ENCODE measurements around the gene CNN1. TPM values are rescaled to one million over a fixed set of nuclear protein-coding genes. Genes with fewer than 3 reads are reported as not detected.

The CNN1 gene
- total RNA-seq, 4 donors from 2014 or later, result 6.4 to 43.8 (median 14.5) TPM

DNA sequence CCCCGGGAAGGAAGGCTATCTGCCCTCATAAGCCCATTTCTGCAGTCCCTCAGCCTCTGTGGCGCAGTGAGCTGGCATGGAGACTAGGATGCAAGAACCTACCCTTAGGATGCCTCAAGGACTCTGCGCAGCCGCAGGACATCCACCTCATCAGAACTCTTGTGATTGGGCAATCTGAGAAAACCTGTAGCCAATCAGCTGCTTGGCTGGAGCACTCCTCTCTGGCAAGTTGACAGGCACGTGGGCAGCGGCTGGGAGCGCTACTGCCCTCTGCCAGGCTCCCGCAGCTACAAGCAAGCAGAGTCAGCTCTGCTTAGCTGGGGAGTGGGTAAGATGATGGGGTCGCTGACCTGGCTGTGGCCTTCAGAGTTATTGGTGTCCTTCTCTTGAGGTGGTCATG, 8.2 kb upstream of the CNN1 start:
- TF ChIP-seq, protein P1, sequence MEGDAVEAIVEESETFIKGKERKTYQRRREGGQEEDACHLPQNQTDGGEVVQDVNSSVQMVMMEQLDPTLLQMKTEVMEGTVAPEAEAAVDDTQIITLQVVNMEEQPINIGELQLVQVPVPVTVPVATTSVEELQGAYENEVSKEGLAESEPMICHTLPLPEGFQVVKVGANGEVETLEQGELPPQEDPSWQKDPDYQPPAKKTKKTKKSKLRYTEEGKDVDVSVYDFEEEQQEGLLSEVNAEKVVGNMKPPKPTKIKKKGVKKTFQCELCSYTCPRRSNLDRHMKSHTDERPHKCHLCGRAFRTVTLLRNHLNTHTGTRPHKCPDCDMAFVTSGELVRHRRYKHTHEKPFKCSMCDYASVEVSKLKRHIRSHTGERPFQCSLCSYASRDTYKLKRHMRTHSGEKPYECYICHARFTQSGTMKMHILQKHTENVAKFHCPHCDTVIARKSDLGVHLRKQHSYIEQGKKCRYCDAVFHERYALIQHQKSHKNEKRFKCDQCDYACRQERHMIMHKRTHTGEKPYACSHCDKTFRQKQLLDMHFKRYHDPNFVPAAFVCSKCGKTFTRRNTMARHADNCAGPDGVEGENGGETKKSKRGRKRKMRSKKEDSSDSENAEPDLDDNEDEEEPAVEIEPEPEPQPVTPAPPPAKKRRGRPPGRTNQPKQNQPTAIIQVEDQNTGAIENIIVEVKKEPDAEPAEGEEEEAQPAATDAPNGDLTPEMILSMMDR (IDR thresholded peaks at IDR 0.05), result no peak
- ATAC-seq (ENCODE audit: low FRiP score) (no peak), DNase-seq (ENCODE audit: low spot score) (no peak)

DNA sequence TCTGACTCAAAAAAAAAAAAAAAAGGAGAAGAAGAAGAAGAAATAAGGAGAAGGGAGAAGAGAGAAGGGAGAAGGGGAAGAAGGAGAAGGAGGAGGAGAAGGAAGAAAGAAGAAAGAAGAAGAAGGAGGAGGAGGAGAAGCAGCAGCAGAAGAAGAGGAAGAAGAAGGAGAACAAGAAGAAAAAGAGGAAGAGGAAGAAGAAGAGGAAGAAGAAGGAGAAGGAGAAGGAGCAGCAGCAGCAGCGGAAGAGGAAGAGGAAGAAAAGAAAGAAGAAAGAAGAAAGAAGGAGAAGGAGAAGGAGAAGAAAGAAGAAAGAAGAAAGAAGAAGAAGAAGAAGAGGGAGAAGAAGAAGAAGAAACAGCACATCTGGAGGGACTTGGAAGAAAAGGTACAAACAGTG, 4.1 kb upstream of the CNN1 start:
- DNase-seq (ENCODE audit: low spot score) (no peak), ATAC-seq (ENCODE audit: low FRiP score) (no peak)
- TF ChIP-seq, protein P1 (IDR thresholded peaks at IDR 0.05), result no peak

DNA sequence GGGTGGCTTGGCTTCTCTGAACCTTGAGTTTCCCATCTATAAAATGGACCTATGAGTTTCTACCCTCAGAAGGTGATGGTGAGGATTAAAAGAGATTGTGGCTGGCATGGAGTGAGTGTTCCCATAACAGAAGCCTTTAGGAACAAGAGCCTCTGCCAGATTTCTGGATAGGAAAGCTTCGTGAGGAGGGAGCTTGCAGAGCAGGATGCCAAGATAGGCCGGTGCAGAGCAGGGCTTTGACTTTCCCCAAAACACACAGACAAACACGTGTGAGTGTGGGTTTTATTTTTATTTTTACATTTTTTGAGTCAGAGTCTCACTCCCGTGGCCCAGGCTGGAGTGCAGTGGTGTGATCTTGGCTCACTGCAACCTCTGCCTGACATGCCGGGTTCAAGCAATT, 3.7 kb upstream of the CNN1 start:
- TF ChIP-seq, protein P1 (IDR thresholded peaks at IDR 0.05), result no peak
- DNase-seq (ENCODE audit: low spot score), result no peak
- no peak for ATAC-seq (ENCODE audit: low FRiP score)

DNA sequence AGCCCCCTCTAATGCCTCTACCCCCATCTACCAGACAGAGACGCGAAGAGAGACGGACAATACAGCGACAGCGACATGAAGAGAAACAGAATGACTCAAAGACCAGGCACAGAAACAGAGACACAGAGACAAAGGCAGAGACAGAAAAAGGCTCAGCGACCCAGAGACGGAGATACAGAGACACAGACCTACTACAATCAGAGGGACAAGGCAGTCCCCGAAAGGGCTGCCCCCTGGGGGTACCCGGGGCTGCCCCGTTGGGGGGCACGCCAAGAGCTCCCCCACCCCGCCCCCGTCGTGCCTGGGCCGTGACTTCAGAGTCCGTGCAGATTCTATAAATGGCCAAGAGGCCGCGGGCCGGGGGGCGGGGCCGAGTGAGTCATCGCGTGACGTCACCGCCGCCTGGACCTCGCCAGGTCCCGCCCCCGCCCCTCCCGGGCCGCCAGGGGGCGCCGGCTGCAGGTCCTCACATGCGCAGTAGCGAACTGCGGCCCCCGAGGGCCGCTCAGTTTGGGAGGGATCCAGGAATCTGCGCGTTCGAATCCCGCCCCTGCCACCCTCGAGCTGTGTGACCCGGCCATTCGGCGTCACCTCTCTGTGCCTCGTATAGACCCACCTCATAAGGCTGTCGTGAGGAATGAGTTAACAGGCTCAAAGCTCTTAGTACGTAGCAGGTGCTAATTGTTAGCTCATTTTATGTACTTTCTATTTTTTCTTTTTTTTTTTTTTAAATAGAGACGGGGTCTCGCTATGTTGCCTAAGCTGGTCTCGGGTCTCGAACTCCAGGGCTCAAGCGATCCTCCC, 2.7 kb upstream of the CNN1 start:
- DNase-seq (ENCODE audit: low spot score), result peak; percentile 95
- TF ChIP-seq, protein P1 (IDR thresholded peaks at IDR 0.05), result peak in 2 of 3 donors; percentile 85 to 88
- ATAC-seq (ENCODE audit: low FRiP score), result peak; percentile 90

DNA sequence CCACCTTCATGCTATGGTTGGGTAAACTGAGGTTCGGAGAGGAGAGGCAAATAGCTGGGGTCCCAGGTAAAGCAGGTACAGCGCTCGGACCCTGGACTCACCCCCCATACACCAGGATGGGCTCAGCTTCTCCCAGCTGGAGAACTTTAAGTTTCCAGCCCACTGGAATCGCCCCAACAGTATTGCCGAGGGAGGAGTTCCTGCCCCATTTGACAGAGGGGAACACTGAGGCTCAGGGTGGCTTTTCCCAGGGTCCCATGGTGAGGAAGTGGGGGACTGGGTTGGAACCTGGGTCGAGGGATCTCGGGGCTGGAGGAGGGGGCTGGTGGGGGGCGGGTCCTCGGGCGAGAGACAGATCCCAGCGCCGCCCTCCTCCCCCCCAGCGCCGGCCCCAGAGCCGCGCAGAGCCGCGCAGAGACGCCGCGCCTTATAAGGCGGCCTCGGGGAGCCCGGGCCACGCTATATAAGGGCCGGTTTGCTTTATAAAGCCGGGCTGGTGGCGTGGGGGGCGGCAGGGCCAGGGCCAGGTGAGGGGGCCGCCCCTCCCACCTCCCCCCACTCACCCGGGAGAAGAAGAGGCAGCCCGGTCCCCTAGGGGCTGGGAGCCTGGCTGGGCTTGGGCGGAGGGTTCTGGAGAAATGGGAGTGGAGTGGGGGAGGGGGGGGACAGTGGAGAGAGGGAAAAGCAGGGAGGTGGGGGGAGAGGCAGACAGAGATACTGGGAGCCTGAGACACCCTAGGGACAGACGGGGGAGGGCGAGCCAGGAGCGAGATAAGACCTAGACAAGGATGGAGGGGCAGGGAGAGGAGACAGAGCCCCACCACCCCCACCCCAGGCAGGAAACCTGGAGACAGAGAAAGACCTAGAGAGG, 1.1 kb downstream of the CNN1 start:
- ATAC-seq (ENCODE audit: low FRiP score) (no peak), DNase-seq (ENCODE audit: low spot score) (no peak)
- TF ChIP-seq, protein P1 (IDR thresholded peaks at IDR 0.05), result no peak

DNA sequence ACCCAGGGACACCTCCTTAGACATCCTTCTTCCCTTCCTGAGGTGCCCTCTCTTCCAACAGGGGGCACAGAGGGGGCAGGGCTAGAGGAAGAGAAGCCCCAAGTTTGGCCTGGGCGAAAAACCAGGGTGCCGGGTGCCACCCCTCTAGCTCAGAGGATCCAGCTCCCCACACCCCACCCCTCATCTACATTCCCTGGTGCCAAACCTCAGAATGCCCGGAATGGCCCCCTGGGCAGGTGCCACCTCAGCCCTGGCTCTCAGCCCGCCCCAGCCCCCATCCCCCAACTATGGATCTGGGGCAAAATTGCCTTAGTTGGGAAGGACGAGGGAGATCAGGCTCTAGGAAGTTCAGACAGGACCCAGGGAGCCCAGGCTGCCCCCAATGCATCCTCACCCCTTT, 2.0 kb downstream of the CNN1 start:
- ATAC-seq (ENCODE audit: low FRiP score), result no peak
- no peak for DNase-seq (ENCODE audit: low spot score)
- TF ChIP-seq, protein P1 (IDR thresholded peaks at IDR 0.05), result no peak

All from omental fat pad (tissue), 4 donors.